Neural cell (in vitro differentiated cells): Measurements from ENCODE around the gene TXNL4A.

ENCODE experiments used
- CTCF ChIP-seq: fragments of 450-650 bp; IDR thresholded peaks from 2 replicates; pipeline ENCODE4 v1.5.1; 2014; ENCODE audit warnings: antibody characterized with exemption, mild to moderate bottlenecking, moderate library complexity; ENCODE audit not compliant: poor library complexity, severe bottlenecking
- EZH2 ChIP-seq: fragments of 200-600, 300-800 bp; shearing (Covaris generic), sonication (generic); IDR thresholded peaks from 2 replicates; pipeline ENCODE4 v1.6.1; 2014; ENCODE audit warnings: antibody characterized with exemption, low read length, borderline replicate concordance, mild to moderate bottlenecking; ENCODE audit not compliant: insufficient read depth, poor library complexity, severe bottlenecking
- RAD21 ChIP-seq: fragments of 450-650 bp; conservative IDR thresholded peaks from 2 replicates; pipeline ENCODE4 v1.6.1; 2014; ENCODE audit warnings: antibody characterized with exemption, mild to moderate bottlenecking, moderate library complexity
- TAF1 ChIP-seq: IDR thresholded peaks from 2 replicates; pipeline ENCODE4 v1.6.1; 2012; ENCODE audit warnings: low read depth

- TF ChIP-seq CTCF, result no peak
- TF ChIP-seq RAD21, result no peak
- no peak for TF ChIP-seq EZH2
- no peak for TF ChIP-seq TAF1
Observed at GRCh38 chr18:79936641-79937040, 51.7 kb downstream of the TXNL4A start.
